Measurements from ENCODE around the gene TK2. TPM values are rescaled to one million over a fixed set of nuclear protein-coding genes. Genes with fewer than 3 reads are reported as not detected.

TK2 gene
- total and polyA plus RNA-seq, 9 of the 15 experiments (the other 6 are each of a cell fraction or from before 2014, with no cell fraction given) = 1.1 to 10.2 (median 5.3) TPM

GRCh38 chr16:66512272-66513110, 37.4 kb downstream of the TK2 start:
- H3K9ac ChIP-seq (ENCODE audit: insufficient read depth in 1 of 2, low read depth in 2 of 2, low read length in 2 of 2) = peak overlapping the region in 1 of 2 experiments; percentile 50; a peak in 1 of 4 replicates
- peaks cover 23 to 29% of the 10 kb centered on the region in 2 experiments for H3K4me1 ChIP-seq (replicated peaks in 1 of 2; ENCODE audit: control insufficient read depth in 2 of 2, insufficient read depth in 2 of 2, low read length in 2 of 2)
- DNase-seq (ENCODE audit: extremely low read depth in 1 of 4, low spot score in 3 of 4) (no peak), FAIRE-seq (no peak), ATAC-seq (no peak)
- no peaks in the 10 kb centered on the region for H3K27me3 ChIP-seq (ENCODE audit: control insufficient read depth in 2 of 2, insufficient read depth in 2 of 2, low read length in 2 of 2)
- no peaks in the 10 kb centered on the region for H3K79me2 ChIP-seq (ENCODE audit: control insufficient read depth, insufficient read depth, low read length)
- CTCF ChIA-PET (ENCODE audit: low intra/inter-chr PET ratio) = interaction anchor here (1.3 kb wide), 1 partner anchor 77 kb away, joined by 7 read pairs; no protein-coding TSS in a partner anchor
- no peak overlapping the region for H3K4me3 ChIP-seq
- in situ Hi-C loops (cut with MboI) (no loop called here), intact Hi-C loops (cut with micrococcal nuclease) (no loop called here)
- no TSS peak for BruUV-seq (replicated peaks)
- no peaks in the 10 kb centered on the region for H3K9me3 ChIP-seq (replicated peaks; ENCODE audit: control insufficient read depth, insufficient read depth, low read depth, low read length)
- H3K27ac ChIP-seq (ENCODE audit: extremely low read depth, low read depth, low read length) = no peak overlapping the region
- no peaks in the 10 kb centered on the region; the same call in 2 of the 3 replicates for H3K36me3 ChIP-seq (ENCODE audit: control insufficient read depth, insufficient read depth, low read length)
- no peaks in the 10 kb centered on the region for H4K20me1 ChIP-seq (replicated peaks; ENCODE audit: control insufficient read depth, insufficient read depth, low read length)
- no peak overlapping the region for H3K4me2 ChIP-seq (ENCODE audit: insufficient read depth, low read length)
- POLR2A ChIA-PET = interaction anchor here (0.6 to 2.1 kb wide), 5 partner anchors 10 to 338 kb away, joined by 3 to 8 read pairs (median 3); no protein-coding TSS in a partner anchor
- H2AFZ ChIP-seq (ENCODE audit: low read depth, low read length) = no peak overlapping the region
- no peaks in the 10 kb centered on the region for H3K9me1 ChIP-seq (ENCODE audit: control insufficient read depth, insufficient read depth, low read length)
- 72% methylated on average over 15 of the region's 15 CpGs for WGBS (ENCODE audit: insufficient coverage, low coverage, missing lambda C conversion rate)
- no peak for TF ChIP-seq CC2D1A (IDR thresholded peaks at IDR 0.05)
- TF ChIP-seq ZNF354B (CRISPR knock-in tag; IDR thresholded peaks at IDR 0.05) = no peak
- no peak for TF ChIP-seq TFAM (CRISPR knock-in tag; conservative IDR thresholded peaks at IDR 0.05)
- TF ChIP-seq ZSCAN29 (IDR thresholded peaks at IDR 0.05) = no peak
- TF ChIP-seq JUN (IDR thresholded peaks at IDR 0.05; ENCODE audit: borderline replicate concordance, low read depth, low read length) = no peak
- TF ChIP-seq JUN (CRISPR knock-in tag; IDR thresholded peaks at IDR 0.05; ENCODE audit: borderline replicate concordance) = no peak
- TF ChIP-seq EZH2 (IDR thresholded peaks at IDR 0.05; ENCODE audit: borderline replicate concordance, low read depth, low read length) = no peak
- TF ChIP-seq, protein P1, sequence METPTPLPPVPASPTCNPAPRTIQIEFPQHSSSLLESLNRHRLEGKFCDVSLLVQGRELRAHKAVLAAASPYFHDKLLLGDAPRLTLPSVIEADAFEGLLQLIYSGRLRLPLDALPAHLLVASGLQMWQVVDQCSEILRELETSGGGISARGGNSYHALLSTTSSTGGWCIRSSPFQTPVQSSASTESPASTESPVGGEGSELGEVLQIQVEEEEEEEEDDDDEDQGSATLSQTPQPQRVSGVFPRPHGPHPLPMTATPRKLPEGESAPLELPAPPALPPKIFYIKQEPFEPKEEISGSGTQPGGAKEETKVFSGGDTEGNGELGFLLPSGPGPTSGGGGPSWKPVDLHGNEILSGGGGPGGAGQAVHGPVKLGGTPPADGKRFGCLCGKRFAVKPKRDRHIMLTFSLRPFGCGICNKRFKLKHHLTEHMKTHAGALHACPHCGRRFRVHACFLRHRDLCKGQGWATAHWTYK (CRISPR knock-in tag; IDR thresholded peaks at IDR 0.05) = no peak
- TF ChIP-seq, protein P2, sequence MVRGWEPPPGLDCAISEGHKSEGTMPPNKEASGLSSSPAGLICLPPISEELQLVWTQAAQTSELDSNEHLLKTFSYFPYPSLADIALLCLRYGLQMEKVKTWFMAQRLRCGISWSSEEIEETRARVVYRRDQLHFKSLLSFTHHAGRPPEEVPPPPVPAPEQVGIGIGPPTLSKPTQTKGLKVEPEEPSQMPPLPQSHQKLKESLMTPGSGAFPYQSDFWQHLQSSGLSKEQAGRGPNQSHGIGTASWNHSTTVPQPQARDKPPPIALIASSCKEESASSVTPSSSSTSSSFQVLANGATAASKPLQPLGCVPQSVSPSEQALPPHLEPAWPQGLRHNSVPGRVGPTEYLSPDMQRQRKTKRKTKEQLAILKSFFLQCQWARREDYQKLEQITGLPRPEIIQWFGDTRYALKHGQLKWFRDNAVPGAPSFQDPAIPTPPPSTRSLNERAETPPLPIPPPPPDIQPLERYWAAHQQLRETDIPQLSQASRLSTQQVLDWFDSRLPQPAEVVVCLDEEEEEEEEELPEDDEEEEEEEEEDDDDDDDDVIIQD (CRISPR knock-in tag; IDR thresholded peaks at IDR 0.05) = no peak
- TF ChIP-seq, protein P3, sequence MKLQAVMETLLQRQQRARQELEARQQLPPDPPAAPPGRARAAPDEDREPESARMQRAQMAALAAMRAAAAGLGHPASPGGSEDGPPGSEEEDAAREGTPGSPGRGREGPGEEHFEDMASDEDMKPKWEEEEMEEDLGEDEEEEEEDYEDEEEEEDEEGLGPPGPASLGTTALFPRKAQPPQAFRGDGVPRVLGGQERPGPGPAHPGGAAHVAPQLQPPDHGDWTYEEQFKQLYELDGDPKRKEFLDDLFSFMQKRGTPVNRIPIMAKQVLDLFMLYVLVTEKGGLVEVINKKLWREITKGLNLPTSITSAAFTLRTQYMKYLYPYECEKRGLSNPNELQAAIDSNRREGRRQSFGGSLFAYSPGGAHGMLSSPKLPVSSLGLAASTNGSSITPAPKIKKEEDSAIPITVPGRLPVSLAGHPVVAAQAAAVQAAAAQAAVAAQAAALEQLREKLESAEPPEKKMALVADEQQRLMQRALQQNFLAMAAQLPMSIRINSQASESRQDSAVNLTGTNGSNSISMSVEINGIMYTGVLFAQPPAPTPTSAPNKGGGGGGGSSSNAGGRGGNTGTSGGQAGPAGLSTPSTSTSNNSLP (IDR thresholded peaks at IDR 0.05; ENCODE audit: borderline replicate concordance, low read depth, low read length) = no peak
- TF ChIP-seq NONO (IDR thresholded peaks at IDR 0.05; ENCODE audit: low read depth in 2 of 2, low read length in 1 of 2) = no peak
- TF ChIP-seq TGIF2 (CRISPR knock-in tag; IDR thresholded peaks at IDR 0.05) = no peak
- TF ChIP-seq, protein P4, sequence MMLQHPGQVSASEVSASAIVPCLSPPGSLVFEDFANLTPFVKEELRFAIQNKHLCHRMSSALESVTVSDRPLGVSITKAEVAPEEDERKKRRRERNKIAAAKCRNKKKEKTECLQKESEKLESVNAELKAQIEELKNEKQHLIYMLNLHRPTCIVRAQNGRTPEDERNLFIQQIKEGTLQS (IDR thresholded peaks at IDR 0.05) = no peak
- TF ChIP-seq, protein P4 (CRISPR knock-in tag; conservative IDR thresholded peaks at IDR 0.05) = no peak
- no peak for TF ChIP-seq STAT5B (CRISPR knock-in tag; IDR thresholded peaks at IDR 0.05)
